OCI-LY7 (cell line): Measurements from ENCODE around the gene LHX4.
A peak's percentile ranks its signal among the peaks of the same experiment; 100 is the strongest.

Experiments
- EZH2phosphoT487 ChIP-seq: fragments of 200-600 bp; sonication (generic); IDR thresholded peaks from 2 replicates; pipeline ENCODE4 v1.6.1; 2018; ENCODE audit warnings: low read depth, borderline replicate concordance, mild to moderate bottlenecking, mixed run types, antibody characterized with exemption, low read length, moderate library complexity, mixed read lengths
- TF ChIP-seq, protein P1 (sequence below): fragments of 200-600 bp; sonication (generic); conservative IDR thresholded peaks from 2 replicates; pipeline ENCODE4 v1.5.1; 2014; ENCODE audit warnings: mild to moderate bottlenecking, antibody characterized with exemption, low read length, moderate library complexity, mixed read lengths

GRCh38 chr1:180188091-180188506 is 42.0 kb upstream of the LHX4 start:
- TF ChIP-seq, protein P1, sequence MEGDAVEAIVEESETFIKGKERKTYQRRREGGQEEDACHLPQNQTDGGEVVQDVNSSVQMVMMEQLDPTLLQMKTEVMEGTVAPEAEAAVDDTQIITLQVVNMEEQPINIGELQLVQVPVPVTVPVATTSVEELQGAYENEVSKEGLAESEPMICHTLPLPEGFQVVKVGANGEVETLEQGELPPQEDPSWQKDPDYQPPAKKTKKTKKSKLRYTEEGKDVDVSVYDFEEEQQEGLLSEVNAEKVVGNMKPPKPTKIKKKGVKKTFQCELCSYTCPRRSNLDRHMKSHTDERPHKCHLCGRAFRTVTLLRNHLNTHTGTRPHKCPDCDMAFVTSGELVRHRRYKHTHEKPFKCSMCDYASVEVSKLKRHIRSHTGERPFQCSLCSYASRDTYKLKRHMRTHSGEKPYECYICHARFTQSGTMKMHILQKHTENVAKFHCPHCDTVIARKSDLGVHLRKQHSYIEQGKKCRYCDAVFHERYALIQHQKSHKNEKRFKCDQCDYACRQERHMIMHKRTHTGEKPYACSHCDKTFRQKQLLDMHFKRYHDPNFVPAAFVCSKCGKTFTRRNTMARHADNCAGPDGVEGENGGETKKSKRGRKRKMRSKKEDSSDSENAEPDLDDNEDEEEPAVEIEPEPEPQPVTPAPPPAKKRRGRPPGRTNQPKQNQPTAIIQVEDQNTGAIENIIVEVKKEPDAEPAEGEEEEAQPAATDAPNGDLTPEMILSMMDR = peak; percentile 77
- no peak for TF ChIP-seq EZH2phosphoT487
